Astrocyte (in vitro differentiated cells and primary cell): ENCODE data around the gene SPINK4. TPM values are rescaled to one million over a fixed set of nuclear protein-coding genes. Genes with fewer than 3 reads are reported as not detected.

Experiments used
- DNase-seq: peaks from one replicate; pipeline ENCODE4 v3.0.0-alpha.2; 2010; ENCODE audit warnings: low read depth
- FAIRE-seq: peaks from 2 replicates; lab custom pipeline; 2011; peaks lifted over from hg19 to GRCh38; lab: Jason Lieb, UNC
- H2AFZ ChIP-seq: 2 replicates; pipeline ENCODE4 v1.6.0; 2012; ENCODE audit warnings: low read depth, low read length, inconsistent platforms
- H3K27ac ChIP-seq: 2 replicates; pipeline ENCODE4 v1.5.1; 2011; ENCODE audit warnings: low read depth, low read length, inconsistent platforms
- H3K27me3 ChIP-seq: 2 replicates; pipeline ENCODE4 v1.6.0; 2011; ENCODE audit warnings: low read length, inconsistent platforms; ENCODE audit not compliant: insufficient read depth
- H3K36me3 ChIP-seq: 2 replicates; pipeline ENCODE4 v1.5.1; 2011; ENCODE audit warnings: low read length, inconsistent platforms; ENCODE audit not compliant: insufficient read depth
- H3K4me1 ChIP-seq: 2 replicates; pipeline ENCODE4 v1.5.1; 2011; ENCODE audit warnings: low read length, inconsistent platforms; ENCODE audit not compliant: insufficient read depth
- H3K4me2 ChIP-seq: 2 replicates; pipeline ENCODE4 v1.6.0; 2012; ENCODE audit warnings: low read length, inconsistent platforms
- H3K4me3 ChIP-seq: 2 replicates; pipeline ENCODE4 v1.5.1; 2011; ENCODE audit warnings: low read depth, mild to moderate bottlenecking, low read length, inconsistent platforms; ENCODE audit not compliant: insufficient read depth
- H3K79me2 ChIP-seq: 2 replicates; pipeline ENCODE4 v1.6.0; 2012; ENCODE audit warnings: mild to moderate bottlenecking, low read length, inconsistent platforms; ENCODE audit not compliant: insufficient read depth
- H3K9ac ChIP-seq: 2 replicates; pipeline ENCODE4 v1.6.0; 2012; ENCODE audit warnings: mild to moderate bottlenecking, low read length, inconsistent platforms
- H3K9me3 ChIP-seq: 2 replicates; pipeline ENCODE4 v1.5.1; 2012; ENCODE audit warnings: low read depth, mild to moderate bottlenecking, low read length, inconsistent platforms; ENCODE audit not compliant: insufficient read depth
- H4K20me1 ChIP-seq: 2 replicates; pipeline ENCODE4 v1.6.0; 2012; ENCODE audit warnings: low read length, inconsistent platforms; ENCODE audit not compliant: insufficient read depth
- H3K27ac Mint-ChIP-seq: one replicate; pipeline ENCODE4 v1.8.0; 2021; ENCODE audit warnings: mild to moderate bottlenecking, mixed read lengths; ENCODE audit not compliant: unreplicated experiment
- H3K27me3 Mint-ChIP-seq: one replicate; pipeline ENCODE4 v1.8.0; 2021; ENCODE audit warnings: low read depth, mixed read lengths; ENCODE audit not compliant: unreplicated experiment
- H3K36me3 Mint-ChIP-seq: one replicate; pipeline ENCODE4 v1.8.0; 2021; ENCODE audit warnings: low read depth, mixed read lengths; ENCODE audit not compliant: unreplicated experiment
- H3K4me1 Mint-ChIP-seq: one replicate; pipeline ENCODE4 v1.8.0; 2021; ENCODE audit warnings: low read depth, mixed read lengths; ENCODE audit not compliant: unreplicated experiment
- H3K4me3 Mint-ChIP-seq: one replicate; pipeline ENCODE4 v1.8.0; 2021; ENCODE audit warnings: mild to moderate bottlenecking, moderate library complexity, mixed read lengths; ENCODE audit not compliant: unreplicated experiment
- H3K9me3 Mint-ChIP-seq: one replicate; pipeline ENCODE4 v1.8.0; 2021; ENCODE audit warnings: mild to moderate bottlenecking, mixed read lengths; ENCODE audit not compliant: unreplicated experiment
- EZH2 ChIP-seq: IDR thresholded peaks from 2 replicates; pipeline ENCODE4 v1.6.1; 2012; ENCODE audit warnings: mild to moderate bottlenecking, low read length, inconsistent platforms; ENCODE audit not compliant: insufficient read depth
- total RNA-seq: library from RNA; stranded (reverse); gene quantifications from 2 replicates; pipeline ENCODE4 v1.2.1, GENCODE V29; 2021
- TF ChIP-seq, protein P1 (sequence below): IDR thresholded peaks from 2 replicates; pipeline ENCODE4 v1.5.1; 2011; ENCODE audit warnings: low read depth, mild to moderate bottlenecking, inconsistent platforms, low read length, moderate library complexity; ENCODE audit not compliant: insufficient read depth

SPINK4 gene
- total RNA-seq, 1 donor from 2014 or later = not detected

DNA sequence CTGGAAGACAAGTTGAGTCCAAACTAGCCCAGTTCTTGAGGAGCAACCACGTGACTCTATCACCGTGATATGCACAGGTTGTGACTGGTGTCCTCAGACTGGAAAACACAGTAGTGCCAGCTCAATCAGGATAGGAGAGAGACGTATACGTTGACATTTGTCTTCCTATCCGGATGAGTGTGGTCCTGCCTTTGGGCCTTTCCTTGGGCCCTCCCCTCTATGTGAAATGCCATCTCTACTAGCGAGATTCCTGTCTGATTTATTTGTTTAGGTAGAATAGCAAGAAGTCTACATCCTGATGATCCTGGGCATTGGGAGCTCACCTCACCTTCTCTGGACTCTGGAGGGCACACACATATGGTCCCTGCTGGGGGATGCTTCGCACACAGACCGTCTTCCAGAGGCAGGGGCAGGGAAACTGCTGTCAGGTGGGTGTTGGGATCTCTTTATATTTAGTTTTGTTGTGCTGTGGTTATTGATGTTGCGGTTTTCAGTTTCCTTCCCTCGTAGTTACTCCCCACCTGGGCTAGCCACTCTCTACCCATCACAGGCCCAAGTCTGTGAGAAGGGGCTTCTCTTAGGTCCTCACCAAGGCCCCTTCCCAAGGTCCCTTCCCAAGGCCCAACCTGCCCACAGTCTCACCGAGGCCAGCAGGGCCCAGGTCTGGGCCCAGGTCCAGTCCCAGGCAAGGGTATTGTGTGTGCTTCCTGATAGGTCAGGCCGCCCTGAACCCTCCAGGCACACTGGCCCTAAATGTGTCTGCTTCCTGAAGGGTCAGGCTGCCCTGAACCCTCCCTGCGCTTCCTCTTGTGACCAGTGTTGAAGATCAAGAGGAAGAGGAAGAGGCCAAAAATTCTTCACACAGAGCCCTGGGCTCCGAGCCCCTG is 19.0 kb upstream of the SPINK4 start:
- no peak overlapping the region for H3K27ac Mint-ChIP-seq
- no peak overlapping the region for H3K4me3 Mint-ChIP-seq
- no peaks in the 10 kb centered on the region for H3K9me3 Mint-ChIP-seq
- H3K27me3 ChIP-seq = peaks cover 18% of the 10 kb centered on the region
- H3K9me3 ChIP-seq = no peaks in the 10 kb centered on the region
- H3K27me3 Mint-ChIP-seq = peaks cover 21% of the 10 kb centered on the region
- H3K9ac ChIP-seq = no peak overlapping the region
- H3K4me3 ChIP-seq = no peak overlapping the region
- no peak for TF ChIP-seq EZH2
- TF ChIP-seq, protein P1, sequence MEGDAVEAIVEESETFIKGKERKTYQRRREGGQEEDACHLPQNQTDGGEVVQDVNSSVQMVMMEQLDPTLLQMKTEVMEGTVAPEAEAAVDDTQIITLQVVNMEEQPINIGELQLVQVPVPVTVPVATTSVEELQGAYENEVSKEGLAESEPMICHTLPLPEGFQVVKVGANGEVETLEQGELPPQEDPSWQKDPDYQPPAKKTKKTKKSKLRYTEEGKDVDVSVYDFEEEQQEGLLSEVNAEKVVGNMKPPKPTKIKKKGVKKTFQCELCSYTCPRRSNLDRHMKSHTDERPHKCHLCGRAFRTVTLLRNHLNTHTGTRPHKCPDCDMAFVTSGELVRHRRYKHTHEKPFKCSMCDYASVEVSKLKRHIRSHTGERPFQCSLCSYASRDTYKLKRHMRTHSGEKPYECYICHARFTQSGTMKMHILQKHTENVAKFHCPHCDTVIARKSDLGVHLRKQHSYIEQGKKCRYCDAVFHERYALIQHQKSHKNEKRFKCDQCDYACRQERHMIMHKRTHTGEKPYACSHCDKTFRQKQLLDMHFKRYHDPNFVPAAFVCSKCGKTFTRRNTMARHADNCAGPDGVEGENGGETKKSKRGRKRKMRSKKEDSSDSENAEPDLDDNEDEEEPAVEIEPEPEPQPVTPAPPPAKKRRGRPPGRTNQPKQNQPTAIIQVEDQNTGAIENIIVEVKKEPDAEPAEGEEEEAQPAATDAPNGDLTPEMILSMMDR = no peak
- FAIRE-seq (no peak), DNase-seq (no peak)
- H3K4me2 ChIP-seq = no peak overlapping the region
- H3K36me3 Mint-ChIP-seq = no peaks in the 10 kb centered on the region
- H3K4me1 ChIP-seq = peaks cover 3% of the 10 kb centered on the region
- H2AFZ ChIP-seq = no peak overlapping the region
- no peaks in the 10 kb centered on the region for H4K20me1 ChIP-seq
- H3K36me3 ChIP-seq = no peaks in the 10 kb centered on the region
- no peaks in the 10 kb centered on the region for H3K79me2 ChIP-seq
- H3K4me1 Mint-ChIP-seq = no peaks in the 10 kb centered on the region
- H3K27ac ChIP-seq = no peak overlapping the region

DNA sequence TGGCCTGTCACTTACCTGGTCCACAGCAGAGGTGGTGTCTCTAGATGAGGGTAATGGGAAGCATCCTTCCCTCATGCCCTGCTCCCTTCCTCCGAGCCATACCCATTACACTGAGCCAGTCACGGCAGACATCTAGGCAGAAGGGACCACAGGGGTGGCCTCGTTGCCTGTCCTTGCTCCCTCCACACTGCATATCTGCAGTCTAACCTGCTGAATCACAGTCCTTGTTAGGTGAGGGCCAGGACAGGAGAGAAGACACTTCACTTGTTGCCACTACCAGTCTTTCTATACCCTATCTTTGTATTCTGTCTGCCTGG is 18.4 kb upstream of the SPINK4 start:
- H3K36me3 ChIP-seq = no peaks in the 10 kb centered on the region
- DNase-seq (no peak), FAIRE-seq (no peak)
- no peak overlapping the region for H3K27ac ChIP-seq
- Mint-ChIP-seq H3K27ac (no peak overlapping the region), H3K27me3 (peaks cover 16% of the 10 kb centered on the region), H3K4me3 (no peak overlapping the region), H3K9me3 (no peaks in the 10 kb centered on the region), H3K4me1 (no peaks in the 10 kb centered on the region), H3K36me3 (no peaks in the 10 kb centered on the region)
- peaks cover 3% of the 10 kb centered on the region for H3K4me1 ChIP-seq
- H3K4me3 ChIP-seq = no peak overlapping the region
- no peak overlapping the region for H2AFZ ChIP-seq
- no peaks in the 10 kb centered on the region for H3K9me3 ChIP-seq
- TF ChIP-seq, protein P1 = no peak
- no peak for TF ChIP-seq EZH2
- no peak overlapping the region for H3K4me2 ChIP-seq
- no peak overlapping the region for H3K9ac ChIP-seq
- no peaks in the 10 kb centered on the region for H4K20me1 ChIP-seq
- H3K27me3 ChIP-seq = peaks cover 13% of the 10 kb centered on the region
- H3K79me2 ChIP-seq = no peaks in the 10 kb centered on the region

DNA sequence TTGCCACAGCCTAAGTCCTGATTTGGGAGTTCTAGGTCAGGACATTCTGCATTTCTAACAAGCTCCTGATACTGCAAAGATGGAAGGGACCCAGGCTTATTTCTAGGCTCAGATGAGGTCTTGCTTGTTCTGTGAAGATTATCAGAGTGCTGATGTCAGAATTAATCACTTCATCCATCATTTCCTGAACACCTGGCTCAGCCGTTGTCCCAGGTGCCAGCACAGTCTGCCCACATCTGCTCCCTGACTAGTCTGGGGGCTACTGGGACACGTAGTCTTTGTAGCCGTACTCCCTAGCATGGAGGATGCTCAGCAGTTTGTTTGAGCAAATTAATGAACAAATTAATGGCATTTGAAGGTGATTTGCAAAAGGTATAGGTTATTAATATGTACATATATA is 17.9 kb upstream of the SPINK4 start:
- H3K4me2 ChIP-seq = no peak overlapping the region
- H3K27ac ChIP-seq = no peak overlapping the region
- no peaks in the 10 kb centered on the region for H3K9me3 Mint-ChIP-seq
- peaks cover 8% of the 10 kb centered on the region for H3K27me3 ChIP-seq
- DNase-seq = no peak
- no peak overlapping the region for H3K27ac Mint-ChIP-seq
- no peaks in the 10 kb centered on the region for H4K20me1 ChIP-seq
- TF ChIP-seq, protein P1 = no peak
- TF ChIP-seq EZH2 = no peak
- no peak overlapping the region for H2AFZ ChIP-seq
- no peaks in the 10 kb centered on the region for H3K4me1 Mint-ChIP-seq
- peaks cover 3% of the 10 kb centered on the region for H3K4me1 ChIP-seq
- no peaks in the 10 kb centered on the region for H3K9me3 ChIP-seq
- H3K79me2 ChIP-seq = no peaks in the 10 kb centered on the region
- H3K4me3 ChIP-seq = no peak overlapping the region
- H3K4me3 Mint-ChIP-seq = no peak overlapping the region
- no peaks in the 10 kb centered on the region for H3K36me3 Mint-ChIP-seq
- peaks cover 13% of the 10 kb centered on the region for H3K27me3 Mint-ChIP-seq
- FAIRE-seq = no peak
- H3K36me3 ChIP-seq = no peaks in the 10 kb centered on the region
- H3K9ac ChIP-seq = no peak overlapping the region
